ENCODE results near the gene VCL.

DNA sequence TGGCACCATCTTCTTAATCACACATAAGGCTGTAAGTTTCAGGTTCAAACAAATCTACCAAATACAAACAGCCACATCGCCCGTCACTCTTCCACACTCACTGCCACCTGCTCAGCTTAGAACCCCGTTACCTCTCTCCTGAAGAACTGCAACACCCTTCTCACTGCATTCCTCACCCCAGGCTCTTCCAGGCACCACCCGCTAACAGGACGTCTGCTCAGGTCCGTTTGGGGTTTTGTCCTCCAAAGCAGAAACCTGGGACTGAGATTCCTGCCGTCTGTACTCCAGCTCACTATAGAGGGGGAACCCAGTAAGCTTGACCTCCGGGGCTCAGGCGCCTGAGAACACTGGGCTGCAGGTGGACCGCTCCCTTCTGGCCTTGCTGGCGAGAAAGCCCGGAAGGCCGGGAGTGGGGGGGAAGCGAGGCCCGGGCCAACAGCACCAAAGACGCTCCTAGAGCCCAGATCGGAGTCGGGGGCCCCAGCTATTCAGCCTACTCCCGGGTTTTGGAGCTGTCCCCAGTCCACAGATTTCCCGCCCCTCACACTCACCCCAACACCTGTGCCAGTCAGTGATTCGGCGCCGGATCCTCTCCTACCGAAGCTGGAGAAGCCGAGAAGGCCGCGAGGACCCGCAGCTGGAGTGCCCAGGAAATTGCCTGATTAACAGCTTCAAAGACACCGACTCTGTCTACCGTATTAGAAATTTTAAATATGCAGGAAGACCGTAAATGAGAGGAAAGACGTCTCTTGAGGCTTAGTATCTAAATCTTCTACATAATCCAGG lies 152.5 kb downstream of the VCL start, which contains the start of gene AP3M1:
- TF ChIP-seq, protein P1, sequence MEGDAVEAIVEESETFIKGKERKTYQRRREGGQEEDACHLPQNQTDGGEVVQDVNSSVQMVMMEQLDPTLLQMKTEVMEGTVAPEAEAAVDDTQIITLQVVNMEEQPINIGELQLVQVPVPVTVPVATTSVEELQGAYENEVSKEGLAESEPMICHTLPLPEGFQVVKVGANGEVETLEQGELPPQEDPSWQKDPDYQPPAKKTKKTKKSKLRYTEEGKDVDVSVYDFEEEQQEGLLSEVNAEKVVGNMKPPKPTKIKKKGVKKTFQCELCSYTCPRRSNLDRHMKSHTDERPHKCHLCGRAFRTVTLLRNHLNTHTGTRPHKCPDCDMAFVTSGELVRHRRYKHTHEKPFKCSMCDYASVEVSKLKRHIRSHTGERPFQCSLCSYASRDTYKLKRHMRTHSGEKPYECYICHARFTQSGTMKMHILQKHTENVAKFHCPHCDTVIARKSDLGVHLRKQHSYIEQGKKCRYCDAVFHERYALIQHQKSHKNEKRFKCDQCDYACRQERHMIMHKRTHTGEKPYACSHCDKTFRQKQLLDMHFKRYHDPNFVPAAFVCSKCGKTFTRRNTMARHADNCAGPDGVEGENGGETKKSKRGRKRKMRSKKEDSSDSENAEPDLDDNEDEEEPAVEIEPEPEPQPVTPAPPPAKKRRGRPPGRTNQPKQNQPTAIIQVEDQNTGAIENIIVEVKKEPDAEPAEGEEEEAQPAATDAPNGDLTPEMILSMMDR (IDR thresholded peaks at IDR 0.05): no peak
- no peak for TF ChIP-seq POLR2A (IDR thresholded peaks at IDR 0.05)
